BJ (cell line): ENCODE data around the gene CRP. TPM values are rescaled to one million over a fixed set of nuclear protein-coding genes. Genes with fewer than 3 reads are reported as not detected.

Experiments used
- CTCF ChIA-PET: fragments of 350-600 bp; formaldehyde crosslinking; extraction: SDS; loops from one replicate; lab custom pipeline; 2021; ENCODE audit warnings: antibody characterized with exemption, inconsistent platforms; lab: Yijun Ruan, JAX
- POLR2A ChIA-PET: fragments of 300-600 bp; sonication (Branson Sonifier 250); formaldehyde crosslinking; extraction: SDS; loops from one replicate; lab custom pipeline; 2021; ENCODE audit warnings: antibody characterized with exemption; lab: Charles Lee
- DNase-seq: peaks from one replicate; pipeline ENCODE4 v3.0.0-alpha.2; 2011; ENCODE audit warnings: low read depth
- H3K27me3 ChIP-seq: 2 replicates; pipeline ENCODE4 v1.6.0; 2011; ENCODE audit warnings: low read length; ENCODE audit not compliant: control insufficient read depth, insufficient read depth
- H3K36me3 ChIP-seq: 2 replicates; pipeline ENCODE4 v1.5.1; 2011; ENCODE audit warnings: low read length; ENCODE audit not compliant: control insufficient read depth, insufficient read depth
- H3K4me3 ChIP-seq: 2 replicates; pipeline ENCODE4 v1.5.1; 2011; ENCODE audit warnings: low read depth, mild to moderate bottlenecking, control low read depth, low read length
- CTCF ChIP-seq: IDR thresholded peaks from 2 replicates; pipeline ENCODE4 v1.5.1; 2011; ENCODE audit warnings: low read depth, mild to moderate bottlenecking, control low read depth, inconsistent platforms, low read length, moderate library complexity; ENCODE audit not compliant: insufficient read depth
- polyA plus RNA-seq: library from polyadenylated mRNA; depleted of rRNA; stranded (reverse); fragments of >200 nt; gene quantifications from 2 replicates; pipeline ENCODE4 v1.2.3, GENCODE V29; 2011

Gene CRP
- polyA plus RNA-seq, 1 experiment, result not detected

GRCh38 chr1:159712080-159712479 lies 2.3 kb downstream of the CRP start:
- DNase-seq, result no peak
- no peak overlapping the region for H3K4me3 ChIP-seq
- ChIA-PET CTCF (no interaction called here), POLR2A (no interaction called here)
- H3K27me3 ChIP-seq, result no peaks in the 10 kb centered on the region
- TF ChIP-seq CTCF, result no peak
- no peaks in the 10 kb centered on the region for H3K36me3 ChIP-seq

- no peak for DNase-seq
- no peak for TF ChIP-seq CTCF
- Histone ChIP-seq H3K27me3 (no peaks in the 10 kb centered on the region), H3K4me3 (no peak overlapping the region), H3K36me3 (no peaks in the 10 kb centered on the region)
- ChIA-PET CTCF (no interaction called here), POLR2A (no interaction called here)
Measured at GRCh38 chr1:159707472-159708260, 6.7 kb downstream of the CRP start.

GRCh38 chr1:159705904-159706256 lies 8.5 kb downstream of the CRP start:
- ChIA-PET POLR2A (no interaction called here), CTCF (no interaction called here)
- no peak for TF ChIP-seq CTCF
- DNase-seq, result no peak
- H3K4me3 ChIP-seq, result no peak overlapping the region
- no peaks in the 10 kb centered on the region for H3K27me3 ChIP-seq
- no peaks in the 10 kb centered on the region for H3K36me3 ChIP-seq

- no peak for TF ChIP-seq CTCF
- DNase-seq, result no peak
- POLR2A ChIA-PET, result no interaction called here
- CTCF ChIA-PET, result no interaction called here
- no peaks in the 10 kb centered on the region for H3K27me3 ChIP-seq
- no peak overlapping the region for H3K4me3 ChIP-seq
- H3K36me3 ChIP-seq, result no peaks in the 10 kb centered on the region
Measured at GRCh38 chr1:159705251-159705903, 9.0 kb downstream of the CRP start.

- no peak for TF ChIP-seq CTCF
- H3K36me3 ChIP-seq, result no peaks in the 10 kb centered on the region
- ChIA-PET POLR2A (no interaction called here), CTCF (no interaction called here)
- DNase-seq, result no peak
- H3K4me3 ChIP-seq, result no peak overlapping the region
- H3K27me3 ChIP-seq, result no peaks in the 10 kb centered on the region
Measured at GRCh38 chr1:159704481-159704880, 9.9 kb downstream of the CRP start.
